ENCODE results near the gene CEP85.

CEP85 gene

DNA sequence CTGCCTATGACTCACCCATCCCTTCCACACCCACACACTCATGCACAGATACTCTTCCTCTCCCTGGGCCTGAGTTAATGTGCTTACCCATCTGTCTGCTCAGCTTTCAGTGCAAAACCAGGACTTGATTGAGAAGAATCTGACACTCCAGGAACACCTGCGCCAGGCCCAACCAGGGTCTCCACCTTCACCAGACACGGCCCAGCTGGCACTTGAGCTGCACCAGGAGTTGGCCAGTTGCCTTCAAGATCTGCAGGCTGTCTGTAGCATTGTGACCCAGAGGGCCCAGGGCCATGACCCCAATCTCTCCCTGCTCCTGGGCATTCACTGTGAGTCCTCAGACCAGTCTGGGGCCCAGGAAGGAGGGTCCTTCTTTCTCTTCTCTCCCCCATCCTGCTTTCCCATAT is 42.4 kb downstream of the CEP85 start:
- DNase-seq (ENCODE audit: low read depth), result no peak
- TF ChIP-seq, protein P1, sequence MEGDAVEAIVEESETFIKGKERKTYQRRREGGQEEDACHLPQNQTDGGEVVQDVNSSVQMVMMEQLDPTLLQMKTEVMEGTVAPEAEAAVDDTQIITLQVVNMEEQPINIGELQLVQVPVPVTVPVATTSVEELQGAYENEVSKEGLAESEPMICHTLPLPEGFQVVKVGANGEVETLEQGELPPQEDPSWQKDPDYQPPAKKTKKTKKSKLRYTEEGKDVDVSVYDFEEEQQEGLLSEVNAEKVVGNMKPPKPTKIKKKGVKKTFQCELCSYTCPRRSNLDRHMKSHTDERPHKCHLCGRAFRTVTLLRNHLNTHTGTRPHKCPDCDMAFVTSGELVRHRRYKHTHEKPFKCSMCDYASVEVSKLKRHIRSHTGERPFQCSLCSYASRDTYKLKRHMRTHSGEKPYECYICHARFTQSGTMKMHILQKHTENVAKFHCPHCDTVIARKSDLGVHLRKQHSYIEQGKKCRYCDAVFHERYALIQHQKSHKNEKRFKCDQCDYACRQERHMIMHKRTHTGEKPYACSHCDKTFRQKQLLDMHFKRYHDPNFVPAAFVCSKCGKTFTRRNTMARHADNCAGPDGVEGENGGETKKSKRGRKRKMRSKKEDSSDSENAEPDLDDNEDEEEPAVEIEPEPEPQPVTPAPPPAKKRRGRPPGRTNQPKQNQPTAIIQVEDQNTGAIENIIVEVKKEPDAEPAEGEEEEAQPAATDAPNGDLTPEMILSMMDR (IDR thresholded peaks at IDR 0.05; ENCODE audit: insufficient read depth, low read depth, low read length, missing control alignments), result no peak
- no peak overlapping the region for H3K4me3 ChIP-seq (ENCODE audit: low read length)

DNA sequence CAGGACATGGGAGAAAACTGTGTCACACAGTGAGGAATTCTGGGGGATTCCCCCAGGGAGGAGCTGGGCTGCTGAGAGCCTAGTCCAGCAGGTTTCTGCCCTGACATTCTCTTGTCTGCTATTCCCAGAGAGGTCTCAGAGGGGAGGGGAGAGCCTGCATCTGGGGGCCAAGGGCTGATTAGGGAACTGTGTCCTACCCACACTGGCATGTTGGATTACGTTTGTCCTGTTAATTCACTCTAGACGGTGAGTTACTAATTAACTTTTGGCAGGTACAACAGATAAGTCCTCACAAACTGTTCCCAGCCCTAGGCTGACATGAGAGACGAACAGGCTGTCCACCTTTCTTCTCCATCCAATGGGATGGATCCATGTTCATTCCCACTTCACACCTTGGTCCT is 43.3 kb downstream of the CEP85 start:
- TF ChIP-seq, protein P1 (IDR thresholded peaks at IDR 0.05; ENCODE audit: insufficient read depth, low read depth, low read length, missing control alignments), result no peak
- DNase-seq (ENCODE audit: low read depth), result peak; percentile 66
- no peak overlapping the region for H3K4me3 ChIP-seq (ENCODE audit: low read length)

DNA sequence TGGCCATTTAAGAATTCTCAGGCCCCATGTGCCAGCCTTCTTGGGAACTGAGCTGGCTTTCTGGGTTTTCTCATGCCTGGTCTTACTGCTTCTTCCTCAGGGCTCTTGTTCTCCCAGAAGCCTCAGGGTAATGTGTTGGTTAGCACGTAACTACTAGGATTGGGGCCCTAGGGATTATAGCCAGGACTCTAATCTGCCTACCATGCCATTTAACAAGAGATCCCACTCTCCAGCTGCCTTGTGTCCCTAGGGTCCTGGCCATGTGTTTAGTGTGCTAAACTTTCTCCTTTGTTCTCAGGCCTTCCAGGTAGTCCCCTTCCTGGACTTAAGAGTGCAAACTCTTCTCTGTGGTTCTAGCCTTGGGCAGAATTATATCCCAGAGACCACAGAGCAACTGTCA is 43.7 kb downstream of the CEP85 start:
- DNase-seq (ENCODE audit: low read depth), result no peak
- TF ChIP-seq, protein P1 (IDR thresholded peaks at IDR 0.05; ENCODE audit: insufficient read depth, low read depth, low read length, missing control alignments), result no peak
- H3K4me3 ChIP-seq (ENCODE audit: low read length), result no peak overlapping the region

DNA sequence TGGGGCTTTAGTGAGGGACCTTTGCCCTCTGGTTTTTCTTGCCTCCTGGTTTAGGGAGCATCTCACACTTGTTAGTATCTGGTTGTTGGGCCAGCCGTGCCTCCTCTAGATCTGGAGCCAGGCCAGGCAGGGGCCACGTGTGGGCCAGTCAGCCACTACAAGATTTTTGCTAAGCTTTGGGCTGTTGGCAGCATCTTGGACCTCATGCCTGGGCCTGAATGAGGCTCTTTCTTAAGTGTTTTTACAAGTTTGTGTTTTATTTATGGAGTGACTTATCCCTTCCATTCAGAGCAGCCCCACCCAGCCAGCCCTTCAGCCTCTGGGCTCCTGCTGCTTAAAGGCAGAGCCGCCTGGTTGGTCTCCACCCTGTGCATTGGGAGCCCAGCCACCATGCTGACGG is 44.3 kb downstream of the CEP85 start:
- peak overlapping the region; percentile 17 for H3K4me3 ChIP-seq (ENCODE audit: low read length)
- DNase-seq (ENCODE audit: low read depth), result peak; percentile 98
- TF ChIP-seq, protein P1 (IDR thresholded peaks at IDR 0.05; ENCODE audit: insufficient read depth, low read depth, low read length, missing control alignments), result no peak

DNA sequence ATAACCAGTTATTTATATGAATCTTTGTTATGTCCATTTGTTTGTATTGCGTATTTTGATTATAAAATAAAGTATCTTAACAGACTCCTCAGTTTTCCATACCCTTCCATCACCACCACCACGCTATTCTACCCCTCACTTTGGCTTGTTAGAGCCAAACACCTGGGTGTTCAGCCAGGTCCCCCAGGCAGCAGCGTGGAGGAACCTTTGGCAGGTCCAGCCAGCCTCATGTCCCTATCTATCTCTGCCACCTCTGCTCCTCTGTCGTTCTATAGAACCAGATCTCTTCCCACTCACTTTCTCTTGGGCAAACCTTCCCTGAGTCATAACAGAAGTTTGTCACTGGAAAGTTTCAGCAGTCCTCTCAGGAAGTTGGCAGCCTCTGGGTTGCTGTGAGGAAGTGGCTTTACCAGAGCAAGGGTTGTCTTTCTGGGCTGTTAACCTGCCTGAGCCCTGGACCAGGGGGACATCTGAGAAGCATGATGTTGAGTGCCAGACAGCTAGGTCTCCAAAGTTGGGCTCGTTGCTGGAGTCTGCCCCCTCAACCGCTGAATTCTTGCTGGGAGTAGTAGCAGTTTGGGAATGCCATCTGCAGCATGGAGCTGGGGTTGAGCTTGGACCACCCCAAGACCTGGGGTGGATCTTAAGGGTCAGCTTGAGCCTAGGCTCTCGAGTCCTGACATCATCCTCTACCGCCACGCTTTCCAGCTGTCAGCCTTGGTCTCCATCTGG is 44.9 kb downstream of the CEP85 start:
- DNase-seq (ENCODE audit: low read depth), result peak; percentile 93
- peak overlapping the region; percentile 84 for H3K4me3 ChIP-seq (ENCODE audit: low read length)
- TF ChIP-seq, protein P1 (IDR thresholded peaks at IDR 0.05; ENCODE audit: insufficient read depth, low read depth, low read length, missing control alignments), result no peak

DNA sequence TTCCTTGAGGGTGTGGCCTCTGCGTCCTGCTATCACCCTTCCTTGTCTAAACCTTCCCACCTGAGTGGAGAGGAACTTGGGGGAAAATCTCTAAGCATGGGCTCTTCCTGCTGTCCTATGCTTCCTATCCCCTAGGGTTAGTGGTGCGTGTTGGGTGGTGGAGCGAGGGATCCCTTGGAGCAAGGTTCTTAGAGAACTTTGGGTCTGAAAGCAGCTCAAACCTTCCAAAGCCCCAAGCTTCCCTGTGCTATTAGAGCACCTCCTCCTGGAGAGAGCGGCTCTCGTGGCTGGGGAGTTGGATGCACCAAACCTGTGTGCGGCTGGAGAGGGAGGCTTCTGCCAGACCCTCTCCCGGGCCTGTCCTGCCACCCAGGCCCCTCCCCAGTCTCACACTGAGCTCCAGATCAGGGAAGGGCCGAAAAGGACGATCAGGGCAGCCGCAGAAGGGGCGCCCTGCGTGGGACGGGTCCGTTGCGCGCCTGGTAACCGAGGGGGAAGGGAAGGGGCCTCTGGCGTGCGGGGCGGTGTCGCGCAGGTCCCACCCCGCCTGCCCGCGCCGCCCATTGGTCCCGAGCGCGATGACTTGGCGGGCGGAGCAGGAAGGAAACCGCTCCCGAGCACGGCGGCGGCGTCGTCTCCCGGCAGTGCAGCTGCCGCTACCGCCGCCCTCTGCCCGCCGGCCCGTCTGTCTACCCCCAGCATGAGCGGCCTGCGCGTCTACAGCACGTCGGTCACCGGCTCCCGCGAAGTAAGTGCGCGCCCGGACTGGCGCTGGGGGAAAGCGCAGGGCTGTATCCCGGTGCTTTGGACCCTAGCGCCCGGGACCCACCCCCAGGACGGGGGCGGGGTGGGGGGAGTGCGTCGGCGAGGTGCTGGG is 45.7 kb downstream of the CEP85 start, which contains the start of gene SH3BGRL3:
Gene SH3BGRL3, plus strand, starts transcription at position 631 of the 877 bp plus-strand sequence. Its CDS starts 70 bp downstream, at position 701.
- peak; percentile 91 for DNase-seq (ENCODE audit: low read depth)
- TF ChIP-seq, protein P1 (IDR thresholded peaks at IDR 0.05; ENCODE audit: insufficient read depth, low read depth, low read length, missing control alignments), result peak; percentile 63
- H3K4me3 ChIP-seq (ENCODE audit: low read length), result peak within 1 kb of the TSS; percentile 84
